Stimulated activated naive CD8-positive, alpha-beta T cell treated with anti-CD3 and anti-CD28 coated beads, Interleukin-15, Interleukin-2, amounts not matched to agents 100 U/mL and 50 U/mL, for 24 hours (primary cell): ENCODE results near the gene STX4.

Source experiments
- ATAC-seq: fragments of 150-1000 bp; cut with Tn5 transposase; one replicate; pipeline ENCODE4 v1.10.0; 2021
- DNase-seq: peaks from one replicate; pipeline ENCODE4 v3.0.0; 2021

Gene STX4, protein sequence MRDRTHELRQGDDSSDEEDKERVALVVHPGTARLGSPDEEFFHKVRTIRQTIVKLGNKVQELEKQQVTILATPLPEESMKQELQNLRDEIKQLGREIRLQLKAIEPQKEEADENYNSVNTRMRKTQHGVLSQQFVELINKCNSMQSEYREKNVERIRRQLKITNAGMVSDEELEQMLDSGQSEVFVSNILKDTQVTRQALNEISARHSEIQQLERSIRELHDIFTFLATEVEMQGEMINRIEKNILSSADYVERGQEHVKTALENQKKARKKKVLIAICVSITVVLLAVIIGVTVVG

GRCh38 chr16:31032736-31033708 lies at the start of gene STX4:
STX4 (plus strand) TSS chr16:31033558; CDS start chr16:31033806, 248 bp downstream.
- peak; percentile 99 for DNase-seq
- peak; percentile 86 for ATAC-seq

DNA sequence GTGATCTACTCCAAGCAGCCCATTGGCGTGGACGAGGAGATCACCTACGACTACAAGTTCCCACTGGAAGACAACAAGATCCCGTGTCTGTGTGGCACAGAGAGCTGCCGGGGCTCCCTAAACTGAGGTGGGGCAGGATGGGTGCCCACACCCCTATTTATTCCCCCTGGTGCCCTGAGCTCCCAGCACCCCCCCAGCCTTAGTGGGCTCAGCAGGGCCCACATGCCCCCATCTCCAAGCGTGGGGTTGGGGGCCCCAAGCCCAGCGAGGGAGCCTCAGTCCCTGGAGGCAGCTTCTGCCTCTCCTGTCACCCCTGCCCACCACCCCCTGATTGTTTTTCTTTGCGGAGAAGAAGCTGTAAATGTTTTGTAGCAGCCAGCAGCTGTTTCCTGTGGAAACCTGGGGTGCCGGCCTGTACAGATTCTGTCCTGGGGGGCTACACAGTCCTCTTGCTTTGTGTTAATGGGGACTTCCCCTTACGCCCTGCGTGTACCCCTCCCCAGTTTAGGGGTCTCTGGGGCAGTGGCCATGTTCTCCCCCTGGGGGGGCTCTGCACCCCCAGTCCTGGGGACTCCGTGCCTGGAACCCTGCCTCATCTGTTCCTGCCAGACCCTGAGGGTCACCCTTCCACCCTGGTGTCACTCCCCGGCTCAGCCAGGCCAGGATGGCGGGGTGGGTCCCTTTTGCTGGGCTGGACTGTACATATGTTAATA lies 49.3 kb upstream of the STX4 start:
- DNase-seq (no peak), ATAC-seq (no peak)

GRCh38 chr16:30984669-30985400 lies 48.5 kb upstream of the STX4 start, which contains the start of gene HSD3B7:
HSD3B7 (plus strand) TSS chr16:30985207; CDS start chr16:30985659, 452 bp downstream.
- DNase-seq = peak; percentile 92
- peak; percentile 78 for ATAC-seq

DNA sequence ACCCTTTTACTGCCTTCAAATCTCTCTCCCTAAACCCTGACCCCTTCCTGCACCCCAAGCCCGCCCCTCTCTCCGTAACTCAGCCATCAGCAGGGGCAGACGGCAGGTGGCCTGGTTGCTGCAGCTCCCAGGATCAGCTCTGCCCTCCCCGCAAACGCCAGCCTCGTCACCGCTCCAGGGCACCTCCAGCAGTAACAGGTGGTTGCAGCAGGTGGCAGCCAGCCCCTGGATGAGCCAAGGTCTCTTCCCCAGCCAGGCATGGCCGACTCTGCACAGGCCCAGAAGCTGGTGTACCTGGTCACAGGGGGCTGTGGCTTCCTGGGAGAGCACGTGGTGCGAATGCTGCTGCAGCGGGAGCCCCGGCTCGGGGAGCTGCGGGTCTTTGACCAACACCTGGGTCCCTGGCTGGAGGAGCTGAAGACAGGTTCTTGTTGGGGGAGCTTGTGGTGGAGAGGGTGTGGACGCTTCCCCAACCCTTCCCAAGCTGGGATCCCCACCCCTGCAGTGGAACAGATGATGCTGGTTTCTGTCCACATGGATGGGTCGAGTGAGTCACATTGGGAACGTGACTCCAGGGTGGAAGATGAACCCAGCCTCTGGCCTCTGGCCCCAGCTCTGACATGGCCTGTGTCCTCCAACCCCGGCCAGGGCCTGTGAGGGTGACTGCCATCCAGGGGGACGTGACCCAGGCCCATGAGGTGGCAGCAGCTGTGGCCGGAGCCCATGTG lies 47.8 kb upstream of the STX4 start:
- ATAC-seq = no peak
- no peak for DNase-seq

- no peak for ATAC-seq
- no peak for DNase-seq
Observed at GRCh38 chr16:30986129-30986991, 47.0 kb upstream of the STX4 start.

- DNase-seq (no peak), ATAC-seq (no peak)
Observed at GRCh38 chr16:30987581-30988190, 45.7 kb upstream of the STX4 start.

DNA sequence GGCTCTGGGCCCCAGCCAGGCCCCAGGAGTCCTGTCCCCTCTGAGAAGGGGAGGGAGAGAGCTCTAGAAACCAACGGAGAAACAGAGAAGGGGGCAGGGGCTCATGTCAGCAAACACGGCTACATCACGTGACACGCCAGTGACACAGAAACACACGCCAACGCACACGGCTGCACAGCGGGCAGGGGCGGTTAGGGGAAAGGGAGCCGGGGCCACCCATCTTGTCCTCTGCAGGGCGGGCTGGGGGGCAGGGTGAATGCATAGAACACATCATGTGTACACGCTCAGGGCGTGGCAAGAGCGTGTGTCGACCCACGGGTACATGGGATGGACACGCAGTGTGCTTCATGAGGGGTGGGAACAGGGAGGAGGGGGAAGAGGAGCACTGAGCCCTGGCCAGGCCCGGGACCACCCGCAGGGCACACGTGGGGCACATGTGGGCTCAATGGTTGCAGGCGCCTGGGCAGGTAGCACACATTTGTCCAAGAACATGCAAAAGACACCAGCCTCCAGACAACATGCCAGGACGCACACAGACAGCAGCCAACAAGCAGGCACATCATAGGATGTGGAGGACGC lies 43.8 kb upstream of the STX4 start:
- DNase-seq (no peak), ATAC-seq (no peak)

- DNase-seq = no peak
- ATAC-seq = no peak
Observed at GRCh38 chr16:30990105-30990504, 43.3 kb upstream of the STX4 start.

DNA sequence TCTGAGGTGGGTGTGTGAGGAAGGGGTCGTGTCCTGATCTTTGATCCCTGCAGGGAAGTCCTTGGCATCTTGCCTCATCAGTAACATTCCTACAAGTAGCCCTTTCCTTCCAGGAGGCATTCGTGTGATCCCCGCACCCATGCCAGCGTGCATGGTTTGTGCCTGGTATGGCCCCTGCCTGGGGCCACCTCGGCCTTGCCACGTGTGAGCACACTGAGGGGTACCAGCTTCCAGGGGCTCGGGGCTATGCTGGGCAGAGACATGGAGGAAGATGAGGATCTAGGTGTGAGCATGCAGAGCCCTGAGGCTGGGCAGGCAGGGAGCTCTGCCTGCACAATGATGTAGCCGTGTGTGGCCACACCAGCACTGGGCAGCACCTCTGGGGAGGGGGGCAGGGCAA lies 42.3 kb upstream of the STX4 start:
- ATAC-seq (no peak), DNase-seq (no peak)

GRCh38 chr16:30992276-30992780 lies 41.0 kb upstream of the STX4 start:
- ATAC-seq (no peak), DNase-seq (no peak)

DNA sequence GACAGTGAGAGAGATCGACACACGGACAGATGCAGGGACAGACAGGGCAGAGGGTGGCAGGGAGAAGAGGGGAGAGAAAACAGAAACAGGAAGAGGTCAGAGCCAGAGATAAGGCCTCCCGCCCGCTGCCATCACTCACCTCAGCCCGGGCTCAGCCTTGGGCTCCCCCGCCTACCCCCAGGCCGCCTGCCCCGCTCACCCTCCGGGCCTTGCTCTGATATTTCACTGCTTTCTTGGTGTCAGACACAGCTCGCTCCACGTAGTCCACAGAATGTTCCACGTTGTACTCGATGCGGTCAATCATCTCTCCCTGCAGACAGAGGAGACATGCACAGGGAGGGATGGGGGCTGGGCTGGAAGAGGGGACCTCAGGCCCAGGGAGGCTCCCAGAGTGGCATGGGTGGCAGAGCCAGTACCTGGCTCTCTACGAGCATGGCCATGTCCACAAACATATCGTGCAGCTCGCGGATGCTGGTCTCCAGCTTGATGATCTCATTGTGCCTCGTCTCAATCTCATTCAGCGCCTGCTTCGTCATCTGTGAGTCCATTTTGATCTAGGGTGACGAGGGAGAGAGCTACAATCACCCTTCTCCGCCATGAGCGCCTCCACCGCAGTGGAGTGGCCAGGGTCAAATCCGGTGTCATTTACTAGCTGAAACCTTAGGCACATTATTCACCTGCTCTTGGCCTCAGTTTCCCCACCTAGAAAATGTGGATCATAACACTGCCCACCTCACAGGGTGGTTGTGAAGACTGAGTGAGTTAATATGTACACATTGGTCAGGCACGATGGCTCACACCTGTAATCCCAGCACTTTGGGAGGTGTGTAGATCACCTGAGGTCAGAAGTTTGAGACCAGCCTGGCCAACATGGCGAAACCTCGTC lies 40.2 kb upstream of the STX4 start:
- no peak for DNase-seq
- ATAC-seq = no peak

GRCh38 chr16:30995927-30996323 lies 37.4 kb upstream of the STX4 start:
- DNase-seq (no peak), ATAC-seq (no peak)

- no peak for ATAC-seq
- DNase-seq = no peak
Observed at GRCh38 chr16:30996324-30996984, 36.9 kb upstream of the STX4 start.

- ATAC-seq (peak; percentile 93), DNase-seq (peak; percentile 89)
Observed at GRCh38 chr16:30996985-30997724, 36.2 kb upstream of the STX4 start.

DNA sequence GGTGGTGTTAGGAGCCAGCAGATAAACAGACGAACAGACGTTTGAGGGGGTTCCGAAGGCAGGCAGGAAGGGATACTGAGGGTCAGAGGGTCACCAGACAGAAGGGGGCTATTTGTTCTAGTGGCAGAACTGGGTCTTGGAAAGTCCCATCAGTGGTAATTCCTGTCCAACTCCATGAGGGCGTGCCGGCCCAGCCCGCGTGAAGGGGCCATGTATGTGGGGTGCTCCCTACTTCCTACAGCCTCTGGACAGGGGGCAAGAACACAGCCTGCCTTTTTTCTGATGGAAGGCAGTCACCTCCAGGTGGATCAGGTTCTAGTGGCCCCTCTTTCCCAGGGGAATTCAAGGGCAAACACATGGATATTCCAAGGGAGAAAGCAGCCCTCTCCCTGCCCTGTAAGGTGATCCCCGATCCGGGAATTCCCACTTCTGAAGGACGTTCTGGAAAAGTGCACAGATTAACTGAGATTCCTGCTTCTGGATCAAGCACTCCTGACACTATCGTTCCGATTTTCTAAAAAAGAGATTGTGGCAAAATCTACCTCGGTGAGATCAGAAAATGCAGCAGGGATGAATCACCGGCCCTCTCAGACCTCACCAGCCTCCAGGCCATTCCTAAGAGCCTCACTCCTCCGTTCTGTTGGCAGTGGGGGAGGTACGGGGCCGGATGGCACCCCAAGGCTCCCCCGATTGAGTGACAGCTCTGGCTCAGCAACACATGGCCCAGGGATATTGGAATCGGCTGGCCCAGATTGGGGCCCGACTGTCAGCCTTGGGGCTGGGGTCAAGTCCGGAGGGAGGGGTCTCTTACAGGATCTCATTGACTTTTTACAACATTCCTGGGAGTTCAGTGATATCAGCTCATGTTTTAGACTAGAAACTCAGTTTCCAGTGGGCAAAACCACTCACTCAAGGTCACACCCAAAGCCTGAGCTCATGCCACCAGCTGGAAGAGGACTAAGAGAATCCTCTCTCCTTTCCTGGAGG lies 35.3 kb upstream of the STX4 start:
- ATAC-seq (no peak), DNase-seq (no peak)
